Peyer's patch (tissue), 4 donors: Measurements from ENCODE around the gene MT1B. TPM values are rescaled to one million over a fixed set of nuclear protein-coding genes. Genes with fewer than 3 reads are reported as not detected.

ENCODE experiments used
- DNase-seq, 3 donors: peaks; one replicate each; pipeline ENCODE4 v3.0.0-alpha.2; 2017 to 2019
- H3K27ac ChIP-seq, 4 donors: fragments of 200-600 bp; sonication (generic); one replicate each; pipeline ENCODE4 v1.5.1; 2016 to 2019
- H3K27me3 ChIP-seq, 2 donors: fragments of 200-600 bp; sonication (generic); one replicate each; pipeline ENCODE4 v1.5.1; 2019
- H3K36me3 ChIP-seq, 3 donors: fragments of 200-600 bp; sonication (generic); one replicate each; pipeline ENCODE4 v1.5.1; 2016 to 2019
- H3K4me1 ChIP-seq, 4 donors: fragments of 200-600 bp; sonication (generic); one replicate each; pipeline ENCODE4 v1.5.1; 2016 to 2019
- H3K4me3 ChIP-seq, 4 donors: fragments of 200-600 bp; sonication (generic); 1 replicate in 3 of 4; 2 replicates in 1 of 4; pipeline ENCODE4 v1.5.1; 2016 to 2019; ENCODE audit warnings: mild to moderate bottlenecking in 1 of 4
- H3K9me3 ChIP-seq, 4 donors: fragments of 200-600 bp; sonication (generic); one replicate each; pipeline ENCODE4 v1.5.1; 2016 to 2019; ENCODE audit warnings: mild to moderate bottlenecking in 1 of 4
- CTCF ChIP-seq, 6 experiments: fragments of 450-650 bp in 4 of 6; fragments of 200-600 bp in 2 of 6; sonication (generic) in 1 of 6; IDR thresholded peaks; one replicate each; pipeline ENCODE4 v1.5.1; 2017 to 2019; ENCODE audit warnings: antibody characterized with exemption in 6 of 6, mild to moderate bottlenecking in 3 of 6, moderate library complexity in 1 of 6
- POLR2A ChIP-seq, 2 donors: fragments of 450-650 bp; IDR thresholded peaks; one replicate each; pipeline ENCODE4 v1.5.1; 2017; ENCODE audit warnings: antibody characterized with exemption in 2 of 2, mild to moderate bottlenecking in 2 of 2, moderate library complexity in 2 of 2
- total RNA-seq, 4 donors: library from RNA; depleted of rRNA; stranded (reverse); fragments of >200 nt; gene quantifications; one replicate each; pipeline ENCODE4 v1.1.0, GENCODE V29; 2016

MT1B gene
- total RNA-seq, 4 donors from 2014 or later = 39.3 TPM; not detected in 3

DNA sequence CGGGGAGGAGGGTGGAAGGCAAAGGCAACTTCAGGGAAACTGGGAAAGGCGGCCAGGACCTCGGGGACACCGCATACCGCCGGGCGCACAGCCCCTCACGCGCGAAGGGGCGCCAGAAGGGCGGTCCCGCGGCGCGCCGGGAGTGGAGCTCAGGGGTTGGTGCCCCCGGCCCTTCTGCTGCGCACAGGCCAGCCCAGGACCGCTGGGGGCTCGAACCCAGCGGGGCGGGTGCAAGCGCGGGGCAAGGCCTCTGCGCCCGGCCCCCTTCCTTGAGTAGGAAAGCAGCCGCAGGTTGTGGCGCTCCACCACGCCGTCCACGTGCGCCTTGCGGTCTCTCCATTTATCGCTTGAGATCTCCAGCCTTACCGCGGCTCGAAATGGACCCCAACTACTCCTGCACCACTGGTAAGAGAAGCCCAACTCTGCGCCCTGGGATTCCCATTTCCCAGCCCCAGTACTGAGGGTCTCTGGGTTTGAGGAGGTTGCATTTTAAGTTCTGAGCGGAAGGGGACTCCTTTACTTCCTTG lies 16.2 kb upstream of the MT1B start:
- no peaks in the 10 kb centered on the region for H3K36me3 ChIP-seq
- H3K9me3 ChIP-seq = no peaks in the 10 kb centered on the region
- H3K27ac ChIP-seq = no peak overlapping the region
- DNase-seq = no peak
- H3K4me3 ChIP-seq = peak overlapping the region in 3 of 4 donors; percentile 22 to 31 (median 24)
- peaks cover 0 to 11% of the 10 kb centered on the region in 2 donors for H3K27me3 ChIP-seq
- peaks cover 0 to 33% (median 0%) of the 10 kb centered on the region in 4 donors for H3K4me1 ChIP-seq
- no peak for TF ChIP-seq POLR2A (IDR thresholded peaks at IDR 0.05)
- TF ChIP-seq CTCF (IDR thresholded peaks at IDR 0.05) = no peak

- Histone ChIP-seq H3K9me3 (no peaks in the 10 kb centered on the region), H3K27me3 (peaks cover 0 to 11% of the 10 kb centered on the region in 2 donors), H3K36me3 (no peaks in the 10 kb centered on the region), H3K27ac (no peak overlapping the region), H3K4me3 (no peak overlapping the region), H3K4me1 (peaks cover 0 to 33% (median 0%) of the 10 kb centered on the region in 4 donors)
- DNase-seq = no peak
- no peak for TF ChIP-seq CTCF (IDR thresholded peaks at IDR 0.05)
- no peak for TF ChIP-seq POLR2A (IDR thresholded peaks at IDR 0.05)
These were observed 14.9 kb upstream of the MT1B start for GRCh38 chr16:56636616-56637413.

- peaks cover 0 to 29% (median 2%) of the 10 kb centered on the region in 4 donors for H3K4me1 ChIP-seq
- H3K36me3 ChIP-seq = no peaks in the 10 kb centered on the region
- TF ChIP-seq CTCF (IDR thresholded peaks at IDR 0.05) (no peak), POLR2A (IDR thresholded peaks at IDR 0.05) (peak in 1 of 2 donors; percentile 29)
- peak within 1 kb of the TSS; percentile 12 to 63 (median 38) for H3K4me3 ChIP-seq
- H3K27me3 ChIP-seq = peaks cover 0 to 11% of the 10 kb centered on the region in 2 donors
- peak in 2 of 3 donors; percentile 82 to 91 for DNase-seq
- no peaks in the 10 kb centered on the region for H3K9me3 ChIP-seq
- peak within 1 kb of the TSS in 3 of 4 donors; percentile 19 to 73 (median 48) for H3K27ac ChIP-seq
These were observed 13.6 kb upstream of the MT1B start, which contains the start of gene MT1A for GRCh38 chr16:56637814-56638750. Gene MT1A, plus strand, starts transcription at chr16:56638666. Its CDS starts 73 bp downstream, at chr16:56638739.

DNA sequence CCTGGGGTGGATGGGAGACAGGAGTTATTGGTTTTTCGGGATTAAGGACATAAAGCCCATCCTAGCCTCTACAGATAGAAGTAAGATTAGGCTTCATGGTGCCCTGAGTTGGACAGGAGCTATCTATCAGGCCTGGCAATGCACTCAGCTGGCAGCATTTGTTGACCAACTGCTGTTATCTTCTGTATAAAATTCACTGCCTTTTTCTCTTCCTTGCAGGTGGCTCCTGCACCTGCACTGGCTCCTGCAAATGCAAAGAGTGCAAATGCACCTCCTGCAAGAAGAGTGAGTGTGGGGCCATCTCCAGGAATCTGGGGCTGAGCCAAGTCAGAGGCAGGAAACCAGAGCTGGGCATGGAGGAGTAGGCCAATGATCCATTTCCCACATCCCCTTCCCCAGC lies 12.6 kb upstream of the MT1B start:
- Histone ChIP-seq H3K9me3 (no peaks in the 10 kb centered on the region), H3K27ac (peak overlapping the region in 1 of 4 donors; percentile 73), H3K27me3 (peaks cover 0 to 11% of the 10 kb centered on the region in 2 donors), H3K4me3 (peak overlapping the region in 1 of 4 donors; percentile 63), H3K36me3 (no peaks in the 10 kb centered on the region), H3K4me1 (peaks cover 0 to 38% (median 7%) of the 10 kb centered on the region in 4 donors)
- TF ChIP-seq POLR2A (IDR thresholded peaks at IDR 0.05) = no peak
- no peak for DNase-seq

- Histone ChIP-seq H3K4me3 (no peak overlapping the region), H3K9me3 (no peaks in the 10 kb centered on the region), H3K27ac (no peak overlapping the region), H3K4me1 (peaks cover 0 to 40% (median 7%) of the 10 kb centered on the region in 4 donors), H3K36me3 (no peaks in the 10 kb centered on the region), H3K27me3 (peaks cover 0 to 5% of the 10 kb centered on the region in 2 donors)
- DNase-seq = no peak
- TF ChIP-seq POLR2A (IDR thresholded peaks at IDR 0.05) (no peak), CTCF (IDR thresholded peaks at IDR 0.05) (no peak)
These were observed 11.6 kb upstream of the MT1B start for GRCh38 chr16:56640076-56640475.
